PC-9 (cell line): ENCODE measurements around the gene FLVCR1. TPM values are rescaled to one million over a fixed set of nuclear protein-coding genes. Genes with fewer than 3 reads are reported as not detected.

ENCODE experiments used
- BruUV-seq: library from RNA; stranded (reverse); fragments of 400-500 nt; replicated peaks from 2 replicates; lab custom pipeline; 2021; lab: Mats Ljungman, UMichigan
- CTCF ChIA-PET: fragments of 300-600 bp; sonication (Branson Sonifier 250); formaldehyde crosslinking; loops from one replicate; lab custom pipeline; 2022; ENCODE audit warnings: antibody characterized with exemption; lab: Charles Lee
- POLR2A ChIA-PET: fragments of 300-600 bp; sonication (Branson Sonifier 250); formaldehyde crosslinking; loops from one replicate; lab custom pipeline; 2022; ENCODE audit warnings: antibody characterized with exemption; ENCODE audit not compliant: unreplicated experiment; lab: Charles Lee
- DNase-seq, 2 experiments: peaks; one replicate each; pipeline versions ENCODE4 v3.0.0 to v3.0.0-alpha.2; 2015 to 2022; ENCODE audit warnings: mixed read lengths in 1 of 2
- H2AFZ ChIP-seq: fragments of 200-600 bp; sonication (generic); 2 replicates; pipeline ENCODE4 v1.8.1; 2017; ENCODE audit warnings: antibody characterized with exemption
- H3F3A ChIP-seq: fragments of 200-600 bp; sonication (generic); 2 replicates; pipeline ENCODE4 v1.8.1; 2017; ENCODE audit warnings: antibody characterized with exemption, mild to moderate bottlenecking, low read depth; ENCODE audit not compliant: insufficient read depth
- H3K27ac ChIP-seq: fragments of 200-600 bp; sonication (generic); 2 replicates; pipeline ENCODE4 v1.6.1; 2016; ENCODE audit warnings: mixed run types
- H3K27me3 ChIP-seq: fragments of 200-600 bp; sonication (generic); 2 replicates; pipeline ENCODE4 v1.6.1; 2016; ENCODE audit warnings: low read depth, mixed run types; ENCODE audit not compliant: insufficient read depth
- H3K36me3 ChIP-seq: fragments of 200-600 bp; sonication (generic); 2 replicates; pipeline ENCODE4 v1.6.1; 2016; ENCODE audit warnings: low read depth, mixed run types
- H3K4me1 ChIP-seq: fragments of 200-600 bp; sonication (generic); replicated peaks from 2 replicates; pipeline ENCODE4 v1.6.1; 2016; ENCODE audit warnings: mixed run types; ENCODE audit not compliant: insufficient read depth
- H3K4me2 ChIP-seq: fragments of 200-600 bp; sonication (generic); 2 replicates; pipeline ENCODE4 v1.6.1; 2017; ENCODE audit warnings: mixed run types
- H3K4me3 ChIP-seq: fragments of 200-600 bp; sonication (generic); 2 replicates; pipeline ENCODE4 v1.6.1; 2016; ENCODE audit warnings: mixed run types
- H3K79me2 ChIP-seq: fragments of 200-600 bp; sonication (generic); 2 replicates; pipeline ENCODE4 v1.6.1; 2017; ENCODE audit warnings: low read depth, mixed run types
- H3K9me2 ChIP-seq: fragments of 200-600 bp; sonication (generic); 2 replicates; pipeline ENCODE4 v1.8.1; 2017; ENCODE audit warnings: mild to moderate bottlenecking; ENCODE audit not compliant: insufficient read depth
- H3K9me3 ChIP-seq: fragments of 200-600 bp; sonication (generic); 2 replicates; pipeline ENCODE4 v1.8.1; 2016; ENCODE audit warnings: low read depth; ENCODE audit not compliant: insufficient read depth
- H4K20me1 ChIP-seq: fragments of 200-600 bp; sonication (generic); 2 replicates; pipeline ENCODE4 v1.8.1; 2017; ENCODE audit not compliant: insufficient read depth
- CTCF ChIP-seq: fragments of 200-600 bp; sonication (generic); conservative IDR thresholded peaks from 2 replicates; pipeline ENCODE4 v1.6.1; 2017; ENCODE audit warnings: mixed run types, antibody characterized with exemption, mild to moderate bottlenecking, moderate library complexity
- EZH2 ChIP-seq: fragments of 200-600 bp; sonication (generic); IDR thresholded peaks from 2 replicates; pipeline ENCODE4 v1.8.0; 2017; ENCODE audit warnings: antibody characterized with exemption, low read depth
- intact Hi-C: fragments of 100-400 bp; cut with micrococcal nuclease; formaldehyde crosslinking; loops from one replicate; pipeline ENCODE4 v1.10.0; 2022; ENCODE audit not compliant: unreplicated experiment
- total RNA-seq: library from RNA; stranded (reverse); gene quantifications from 2 replicates; pipeline ENCODE4 v1.2.3, GENCODE V29; 2021

Gene FLVCR1
- total RNA-seq, 1 experiment from 2014 or later = 13.1 TPM

GRCh38 chr1:212917858-212918257 lies 59.8 kb downstream of the FLVCR1 start:
- Histone ChIP-seq H3K9me3 (no peaks in the 10 kb centered on the region), H3K79me2 (no peaks in the 10 kb centered on the region), H3K27me3 (peaks cover 23% of the 10 kb centered on the region), H3K27ac (no peak overlapping the region), H3F3A (no peaks in the 10 kb centered on the region), H3K4me3 (no peak overlapping the region), H3K36me3 (no peaks in the 10 kb centered on the region), H2AFZ (no peak overlapping the region), H4K20me1 (no peaks in the 10 kb centered on the region), H3K4me1 (no peaks in the 10 kb centered on the region), H3K4me2 (no peak overlapping the region), H3K9me2 (no peaks in the 10 kb centered on the region)
- TF ChIP-seq CTCF = no peak
- TF ChIP-seq EZH2 = no peak
- intact Hi-C loops = no loop called here
- DNase-seq = no peak
- ChIA-PET POLR2A (interaction anchor here (0.7 kb wide), 1 partner anchor 452 kb away, joined by 21 read pairs; no protein-coding TSS in a partner anchor), CTCF (no interaction called here)
- no TSS peak for BruUV-seq

GRCh38 chr1:212918824-212919223 lies 60.7 kb downstream of the FLVCR1 start:
- H3K27ac ChIP-seq = no peak overlapping the region
- no peak for DNase-seq
- no peaks in the 10 kb centered on the region for H3K79me2 ChIP-seq
- H3K9me3 ChIP-seq = no peaks in the 10 kb centered on the region
- intact Hi-C loops = no loop called here
- CTCF ChIA-PET = no interaction called here
- POLR2A ChIA-PET = interaction anchor here (0.6 kb wide), 1 partner anchor 198 kb away, joined by 18 read pairs; no protein-coding TSS in a partner anchor
- no peaks in the 10 kb centered on the region for H4K20me1 ChIP-seq
- H3K4me1 ChIP-seq = no peaks in the 10 kb centered on the region
- H3K27me3 ChIP-seq = peaks cover 23% of the 10 kb centered on the region
- no peak overlapping the region for H2AFZ ChIP-seq
- H3K4me2 ChIP-seq = no peak overlapping the region
- H3F3A ChIP-seq = no peaks in the 10 kb centered on the region
- no TSS peak for BruUV-seq
- no peak overlapping the region for H3K4me3 ChIP-seq
- TF ChIP-seq EZH2 = no peak
- no peak for TF ChIP-seq CTCF
- no peaks in the 10 kb centered on the region for H3K9me2 ChIP-seq
- no peaks in the 10 kb centered on the region for H3K36me3 ChIP-seq

- no peaks in the 10 kb centered on the region for H3K36me3 ChIP-seq
- H4K20me1 ChIP-seq = no peaks in the 10 kb centered on the region
- H3K9me3 ChIP-seq = no peaks in the 10 kb centered on the region
- H3K27ac ChIP-seq = no peak overlapping the region
- TF ChIP-seq EZH2 (no peak), CTCF (no peak)
- intact Hi-C loops = no loop called here
- H3K4me3 ChIP-seq = no peak overlapping the region
- no peak for DNase-seq
- no peaks in the 10 kb centered on the region for H3F3A ChIP-seq
- no peak overlapping the region for H2AFZ ChIP-seq
- no TSS peak for BruUV-seq
- ChIA-PET POLR2A (no interaction called here), CTCF (no interaction called here)
- no peaks in the 10 kb centered on the region for H3K4me1 ChIP-seq
- peaks cover 23% of the 10 kb centered on the region for H3K27me3 ChIP-seq
- H3K4me2 ChIP-seq = no peak overlapping the region
- no peaks in the 10 kb centered on the region for H3K79me2 ChIP-seq
- H3K9me2 ChIP-seq = no peaks in the 10 kb centered on the region
Measured at GRCh38 chr1:212920246-212920645, 62.2 kb downstream of the FLVCR1 start.
